Esophagus squamous epithelium (tissue), 4 donors: Measurements from ENCODE around the gene PRRX2.

ENCODE experiments used
- POLR2A ChIP-seq, 4 donors: fragments of 450-650 bp; IDR thresholded peaks; one replicate each; pipeline ENCODE4 v1.6.1; 2017; ENCODE audit warnings: antibody characterized with exemption in 4 of 4, mild to moderate bottlenecking in 4 of 4, moderate library complexity in 3 of 4
- TF ChIP-seq, protein P1 (sequence below), 6 experiments: fragments of 450-650 bp in 4 of 6; fragments of 200-600 bp in 2 of 6; sonication (generic) in 2 of 6; IDR thresholded peaks; one replicate each; pipeline ENCODE4 v1.5.1; 2016 to 2019; ENCODE audit warnings: antibody characterized with exemption in 6 of 6, mild to moderate bottlenecking in 4 of 6, moderate library complexity in 4 of 6

GRCh38 chr9:129640871-129641749 is 24.3 kb upstream of the PRRX2 start:
- TF ChIP-seq, protein P1, sequence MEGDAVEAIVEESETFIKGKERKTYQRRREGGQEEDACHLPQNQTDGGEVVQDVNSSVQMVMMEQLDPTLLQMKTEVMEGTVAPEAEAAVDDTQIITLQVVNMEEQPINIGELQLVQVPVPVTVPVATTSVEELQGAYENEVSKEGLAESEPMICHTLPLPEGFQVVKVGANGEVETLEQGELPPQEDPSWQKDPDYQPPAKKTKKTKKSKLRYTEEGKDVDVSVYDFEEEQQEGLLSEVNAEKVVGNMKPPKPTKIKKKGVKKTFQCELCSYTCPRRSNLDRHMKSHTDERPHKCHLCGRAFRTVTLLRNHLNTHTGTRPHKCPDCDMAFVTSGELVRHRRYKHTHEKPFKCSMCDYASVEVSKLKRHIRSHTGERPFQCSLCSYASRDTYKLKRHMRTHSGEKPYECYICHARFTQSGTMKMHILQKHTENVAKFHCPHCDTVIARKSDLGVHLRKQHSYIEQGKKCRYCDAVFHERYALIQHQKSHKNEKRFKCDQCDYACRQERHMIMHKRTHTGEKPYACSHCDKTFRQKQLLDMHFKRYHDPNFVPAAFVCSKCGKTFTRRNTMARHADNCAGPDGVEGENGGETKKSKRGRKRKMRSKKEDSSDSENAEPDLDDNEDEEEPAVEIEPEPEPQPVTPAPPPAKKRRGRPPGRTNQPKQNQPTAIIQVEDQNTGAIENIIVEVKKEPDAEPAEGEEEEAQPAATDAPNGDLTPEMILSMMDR (IDR thresholded peaks at IDR 0.05), result no peak
- no peak for TF ChIP-seq POLR2A (IDR thresholded peaks at IDR 0.05)
